ENCODE data around the gene ULBP2. TPM values are rescaled to one million over a fixed set of nuclear protein-coding genes. Genes with fewer than 3 reads are reported as not detected.

ULBP2 gene
- total RNA-seq, 1 experiment from 2014 or later, result not detected

DNA sequence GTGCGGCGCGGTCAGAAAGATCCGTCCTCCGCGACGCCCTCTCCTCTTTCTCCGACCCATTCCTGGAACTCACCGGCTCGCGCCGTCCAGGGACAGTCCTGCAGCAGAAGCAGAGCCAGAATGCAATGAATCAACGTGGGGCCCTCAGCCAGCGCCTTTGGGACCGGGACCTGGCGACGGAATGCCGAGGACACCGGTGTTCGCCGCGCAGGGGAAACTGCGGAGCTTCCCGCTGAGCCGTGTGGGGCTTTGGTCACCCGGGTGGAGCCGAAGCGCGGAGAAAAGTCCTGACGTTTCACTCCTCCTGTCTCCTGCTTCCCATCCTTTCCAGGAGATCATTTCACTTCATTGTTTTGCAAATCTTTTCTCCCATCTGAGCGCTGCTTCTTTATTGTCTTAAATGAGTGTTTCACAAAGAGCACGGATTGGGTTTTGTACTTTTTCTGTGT is 48.4 kb downstream of the ULBP2 start:
- no CpG with 5 or more reads among the region's 32 CpGs for WGBS (ENCODE audit: extremely low coverage, insufficient read length, low lambda C conversion rate)
- Histone ChIP-seq H3K27ac (ENCODE audit: insufficient read length, low read depth, low read length) (no peak overlapping the region), H2BK15ac (ENCODE audit: low read depth, low read length) (no peak overlapping the region), H2BK12ac (ENCODE audit: insufficient read length, low read depth, low read length) (no peak overlapping the region), H2BK120ac (ENCODE audit: low read depth, low read length, poor library complexity, severe bottlenecking) (no peak overlapping the region), H3K4ac (ENCODE audit: low read depth, low read length) (no peak overlapping the region), H3K9me3 (ENCODE audit: control insufficient read depth, low read depth, low read length) (no peaks in the 10 kb centered on the region), H3K23me2 (ENCODE audit: insufficient read length, low read depth, low read length, poor library complexity, severe bottlenecking) (peaks cover 5% of the 10 kb centered on the region), H4K5ac (ENCODE audit: insufficient read length, low read depth, low read length) (no peak overlapping the region), H2AK5ac (ENCODE audit: insufficient read length, low read length) (no peak overlapping the region), H4K91ac (ENCODE audit: insufficient read length, low read depth, low read length) (no peak overlapping the region), H4K8ac (replicated peaks; ENCODE audit: insufficient read length, low read depth, low read length) (no peak overlapping the region), H3K18ac (ENCODE audit: insufficient read length, low read depth, low read length) (no peak overlapping the region), H3K23ac (ENCODE audit: insufficient read length, low read depth, low read length) (no peak overlapping the region), H2AFZ (ENCODE audit: low read length) (no peak overlapping the region), H3K27me3 (ENCODE audit: insufficient read depth, low read length) (peaks cover 85% of the 10 kb centered on the region), H3K79me2 (ENCODE audit: insufficient read depth, low read length) (no peaks in the 10 kb centered on the region), H3K14ac (ENCODE audit: insufficient read depth, low read length) (no peak overlapping the region; the same call in 1 of the 2 replicates), H3K9ac (ENCODE audit: extremely low read depth, insufficient read length, low read length) (no peak overlapping the region), H3K79me1 (ENCODE audit: insufficient read depth, low read depth, low read length, poor library complexity, severe bottlenecking) (no peaks in the 10 kb centered on the region), H4K20me1 (ENCODE audit: control insufficient read depth, insufficient read depth, insufficient read length) (no peaks in the 10 kb centered on the region), H3K4me1 (ENCODE audit: insufficient read depth, low read length) (no peaks in the 10 kb centered on the region), H2BK5ac (ENCODE audit: insufficient read length, low read length) (no peak overlapping the region), H3K56ac (ENCODE audit: insufficient read length, low read depth, low read length) (no peak overlapping the region), H3K4me2 (ENCODE audit: insufficient read depth, insufficient read length, low read length) (peak overlapping the region; percentile 37), H3T11ph (ENCODE audit: low read length) (no peak overlapping the region), H2BK20ac (ENCODE audit: low read depth, low read length, poor library complexity, severe bottlenecking) (no peak overlapping the region)
- H3K27me3 Mint-ChIP-seq (ENCODE audit: low read depth), result peaks cover 100% of the 10 kb centered on the region
- peak overlapping the region; percentile 53 to 71 for H3K4me3 Mint-ChIP-seq
- H3K36me3 Mint-ChIP-seq (ENCODE audit: insufficient read depth in 1 of 3, low read depth in 3 of 3), result no peaks in the 10 kb centered on the region; a peak in 2 of 7 replicates
- peaks cover 0 to 10% of the 10 kb centered on the region in 2 experiments; a peak in 3 of 5 replicates for H3K9me3 Mint-ChIP-seq
- TF ChIP-seq, protein P1, sequence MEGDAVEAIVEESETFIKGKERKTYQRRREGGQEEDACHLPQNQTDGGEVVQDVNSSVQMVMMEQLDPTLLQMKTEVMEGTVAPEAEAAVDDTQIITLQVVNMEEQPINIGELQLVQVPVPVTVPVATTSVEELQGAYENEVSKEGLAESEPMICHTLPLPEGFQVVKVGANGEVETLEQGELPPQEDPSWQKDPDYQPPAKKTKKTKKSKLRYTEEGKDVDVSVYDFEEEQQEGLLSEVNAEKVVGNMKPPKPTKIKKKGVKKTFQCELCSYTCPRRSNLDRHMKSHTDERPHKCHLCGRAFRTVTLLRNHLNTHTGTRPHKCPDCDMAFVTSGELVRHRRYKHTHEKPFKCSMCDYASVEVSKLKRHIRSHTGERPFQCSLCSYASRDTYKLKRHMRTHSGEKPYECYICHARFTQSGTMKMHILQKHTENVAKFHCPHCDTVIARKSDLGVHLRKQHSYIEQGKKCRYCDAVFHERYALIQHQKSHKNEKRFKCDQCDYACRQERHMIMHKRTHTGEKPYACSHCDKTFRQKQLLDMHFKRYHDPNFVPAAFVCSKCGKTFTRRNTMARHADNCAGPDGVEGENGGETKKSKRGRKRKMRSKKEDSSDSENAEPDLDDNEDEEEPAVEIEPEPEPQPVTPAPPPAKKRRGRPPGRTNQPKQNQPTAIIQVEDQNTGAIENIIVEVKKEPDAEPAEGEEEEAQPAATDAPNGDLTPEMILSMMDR (conservative IDR thresholded peaks at IDR 0.05), result no peak
- no peak overlapping the region for H3K27ac Mint-ChIP-seq
- H3K4me1 Mint-ChIP-seq, result peaks cover 27% of the 10 kb centered on the region in 2 experiments
- DNase-seq, result no peak

Data from H9 (cell line).